Gastrocnemius medialis (tissue), 4 donors: ENCODE results near the gene TAAR8.

Experiments
- POLR2A ChIP-seq, 2 donors: fragments of 450-650 bp; IDR thresholded peaks; one replicate each; pipeline ENCODE4 v1.6.1; 2017; ENCODE audit warnings: antibody characterized with exemption in 2 of 2, mild to moderate bottlenecking in 2 of 2, moderate library complexity in 2 of 2
- TF ChIP-seq, protein P1 (sequence below), 5 experiments: fragments of 450-650 bp in 3 of 5; fragments of 200-600 bp in 2 of 5; sonication (generic) in 2 of 5; IDR thresholded peaks in 4 of 5; conservative IDR thresholded peaks in 1 of 5; 1 replicate in 4 of 5; 2 replicates in 1 of 5; pipeline ENCODE4 v1.5.1; 2016 to 2019; ENCODE audit warnings: antibody characterized with exemption in 5 of 5, mild to moderate bottlenecking in 3 of 5, moderate library complexity in 3 of 5

DNA sequence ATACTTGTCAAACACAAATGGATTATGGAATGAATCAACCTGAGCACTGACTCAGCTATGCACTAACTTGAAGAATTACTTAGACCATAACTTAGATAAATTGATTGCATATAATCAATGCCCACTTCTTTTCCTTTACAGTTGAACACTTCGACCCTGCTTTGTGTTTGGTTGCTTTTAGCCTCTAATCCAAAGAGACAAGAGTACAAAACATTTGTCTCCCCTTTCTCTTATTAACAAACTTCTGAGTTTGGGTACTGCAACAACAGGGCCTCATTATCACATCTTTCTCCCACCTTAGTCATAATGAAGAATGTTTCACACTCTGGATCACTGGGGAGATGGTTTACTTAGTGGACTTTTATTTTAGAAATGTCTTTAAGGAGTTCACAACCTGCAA lies 15.1 kb downstream of the TAAR8 start:
- TF ChIP-seq, protein P1, sequence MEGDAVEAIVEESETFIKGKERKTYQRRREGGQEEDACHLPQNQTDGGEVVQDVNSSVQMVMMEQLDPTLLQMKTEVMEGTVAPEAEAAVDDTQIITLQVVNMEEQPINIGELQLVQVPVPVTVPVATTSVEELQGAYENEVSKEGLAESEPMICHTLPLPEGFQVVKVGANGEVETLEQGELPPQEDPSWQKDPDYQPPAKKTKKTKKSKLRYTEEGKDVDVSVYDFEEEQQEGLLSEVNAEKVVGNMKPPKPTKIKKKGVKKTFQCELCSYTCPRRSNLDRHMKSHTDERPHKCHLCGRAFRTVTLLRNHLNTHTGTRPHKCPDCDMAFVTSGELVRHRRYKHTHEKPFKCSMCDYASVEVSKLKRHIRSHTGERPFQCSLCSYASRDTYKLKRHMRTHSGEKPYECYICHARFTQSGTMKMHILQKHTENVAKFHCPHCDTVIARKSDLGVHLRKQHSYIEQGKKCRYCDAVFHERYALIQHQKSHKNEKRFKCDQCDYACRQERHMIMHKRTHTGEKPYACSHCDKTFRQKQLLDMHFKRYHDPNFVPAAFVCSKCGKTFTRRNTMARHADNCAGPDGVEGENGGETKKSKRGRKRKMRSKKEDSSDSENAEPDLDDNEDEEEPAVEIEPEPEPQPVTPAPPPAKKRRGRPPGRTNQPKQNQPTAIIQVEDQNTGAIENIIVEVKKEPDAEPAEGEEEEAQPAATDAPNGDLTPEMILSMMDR (IDR thresholded peaks at IDR 0.05 in 4 of 5, conservative IDR thresholded peaks at IDR 0.05 in 1 of 5) = no peak
- TF ChIP-seq POLR2A (IDR thresholded peaks at IDR 0.05) = no peak
